ENCODE data around the gene TMEM271.
"Not testable (repeated sequence)": the region's sequence is repeated elsewhere in the genome, so short reads cannot be mapped to it uniquely, and the experiment has no call there.

The TMEM271 gene

GRCh38 chr4:561426-561825 is 14.7 kb downstream of the TMEM271 start:
- DNase-seq = no peak

GRCh38 chr4:560731-561291 is 15.3 kb downstream of the TMEM271 start:
- DNase-seq = no peak

- DNase-seq = no peak
These were observed 16.0 kb downstream of the TMEM271 start for GRCh38 chr4:560061-560460.

- DNase-seq = no peak
These were observed 20.4 kb downstream of the TMEM271 start for GRCh38 chr4:555566-556275.

GRCh38 chr4:554793-555320 is 21.2 kb downstream of the TMEM271 start:
- not testable (repeated sequence) for DNase-seq

- no peak for DNase-seq
These were observed 24.1 kb downstream of the TMEM271 start for GRCh38 chr4:552019-552418.

- not testable (repeated sequence) for DNase-seq
These were observed 25.8 kb downstream of the TMEM271 start for GRCh38 chr4:550268-550667.

- DNase-seq = no peak
These were observed 27.1 kb downstream of the TMEM271 start for GRCh38 chr4:548976-549375.

- no peak for DNase-seq
These were observed 30.5 kb downstream of the TMEM271 start for GRCh38 chr4:545612-546011.

GRCh38 chr4:544386-545105 is 31.5 kb downstream of the TMEM271 start:
- DNase-seq = no peak

- DNase-seq = no peak
These were observed 34.8 kb downstream of the TMEM271 start for GRCh38 chr4:541271-541670.

- DNase-seq = no peak
These were observed 37.5 kb downstream of the TMEM271 start for GRCh38 chr4:538542-539142.

GRCh38 chr4:537436-538264 is 38.4 kb downstream of the TMEM271 start:
- no peak for DNase-seq

GRCh38 chr4:536351-536972 is 39.6 kb downstream of the TMEM271 start:
- no peak for DNase-seq

- no peak for DNase-seq
These were observed 40.2 kb downstream of the TMEM271 start for GRCh38 chr4:535924-536281.

- no peak for DNase-seq
These were observed 40.7 kb downstream of the TMEM271 start for GRCh38 chr4:535181-535923.

GRCh38 chr4:534576-535151 is 41.4 kb downstream of the TMEM271 start:
- no peak for DNase-seq

GRCh38 chr4:534101-534575 is 42.0 kb downstream of the TMEM271 start:
- DNase-seq = no peak

- DNase-seq = no peak
These were observed 42.6 kb downstream of the TMEM271 start for GRCh38 chr4:533318-534100.

Data from stimulated activated CD4-positive, alpha-beta T cell treated with anti-CD3 and anti-CD28 coated beads, Interleukin-2, amount 100 ng/mL, for 24 hours (primary cell).